GM15510 (cell line): Measurements from ENCODE around the gene C6orf47.

Experiments used
- POLR2A ChIP-seq: IDR thresholded peaks from 3 replicates; pipeline ENCODE4 v1.6.1; 2011; ENCODE audit warnings: borderline replicate concordance; ENCODE audit not compliant: insufficient read length; ENCODE audit errors: extremely low read depth

C6orf47 gene

GRCh38 chr6:31636698-31637596 lies 23.6 kb downstream of the C6orf47 start:
- TF ChIP-seq POLR2A = no peak

DNA sequence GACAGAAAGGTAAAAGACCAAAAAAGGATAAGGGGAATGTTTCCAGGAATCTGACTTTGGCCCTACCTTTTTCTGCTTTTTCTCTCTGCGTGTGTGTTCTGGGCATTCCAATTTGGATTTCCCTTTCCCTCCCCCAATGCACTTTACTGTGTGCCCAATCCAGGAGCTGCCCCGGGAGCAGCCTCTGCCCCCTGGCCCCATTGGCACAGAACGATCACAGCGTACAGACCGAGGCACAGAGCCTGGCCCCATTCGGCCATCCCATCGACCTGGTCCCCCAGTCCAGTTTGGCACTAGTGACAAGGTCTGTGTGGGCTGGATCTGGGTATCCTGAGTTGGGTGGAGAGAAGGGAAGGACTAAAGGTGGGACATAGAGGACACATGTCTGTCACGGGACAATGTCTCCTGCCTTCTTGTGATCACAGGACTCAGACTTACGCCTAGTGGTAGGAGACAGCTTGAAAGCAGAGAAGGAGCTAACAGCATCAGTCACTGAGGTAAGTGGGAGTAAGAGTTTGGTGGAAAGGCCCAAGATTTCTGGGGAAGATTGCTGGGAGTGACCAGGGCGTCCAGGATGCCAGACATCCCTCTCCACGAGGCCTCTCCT lies 25.5 kb downstream of the C6orf47 start:
- no peak for TF ChIP-seq POLR2A

DNA sequence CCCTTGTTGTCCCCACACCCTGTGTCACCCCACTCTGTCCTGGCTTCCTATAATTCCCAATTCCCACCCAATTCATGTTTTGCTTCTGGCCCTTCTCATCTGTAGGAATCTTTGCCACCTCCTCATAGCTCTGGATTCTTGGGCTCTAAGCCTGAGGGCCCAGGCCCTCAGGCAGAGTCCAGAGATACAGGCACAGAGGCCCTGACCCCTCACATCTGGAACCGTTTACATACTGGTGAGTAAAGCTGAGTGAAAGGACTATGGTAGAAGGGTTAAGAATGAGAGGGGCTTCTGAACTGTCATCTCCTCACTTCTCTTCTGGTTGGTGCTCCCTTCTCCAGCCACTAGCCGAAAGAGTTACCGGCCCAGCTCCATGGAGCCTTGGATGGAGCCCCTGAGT lies 26.4 kb downstream of the C6orf47 start:
- TF ChIP-seq POLR2A = no peak

- TF ChIP-seq POLR2A = no peak
These were observed 27.1 kb downstream of the C6orf47 start for GRCh38 chr6:31633447-31633846.

DNA sequence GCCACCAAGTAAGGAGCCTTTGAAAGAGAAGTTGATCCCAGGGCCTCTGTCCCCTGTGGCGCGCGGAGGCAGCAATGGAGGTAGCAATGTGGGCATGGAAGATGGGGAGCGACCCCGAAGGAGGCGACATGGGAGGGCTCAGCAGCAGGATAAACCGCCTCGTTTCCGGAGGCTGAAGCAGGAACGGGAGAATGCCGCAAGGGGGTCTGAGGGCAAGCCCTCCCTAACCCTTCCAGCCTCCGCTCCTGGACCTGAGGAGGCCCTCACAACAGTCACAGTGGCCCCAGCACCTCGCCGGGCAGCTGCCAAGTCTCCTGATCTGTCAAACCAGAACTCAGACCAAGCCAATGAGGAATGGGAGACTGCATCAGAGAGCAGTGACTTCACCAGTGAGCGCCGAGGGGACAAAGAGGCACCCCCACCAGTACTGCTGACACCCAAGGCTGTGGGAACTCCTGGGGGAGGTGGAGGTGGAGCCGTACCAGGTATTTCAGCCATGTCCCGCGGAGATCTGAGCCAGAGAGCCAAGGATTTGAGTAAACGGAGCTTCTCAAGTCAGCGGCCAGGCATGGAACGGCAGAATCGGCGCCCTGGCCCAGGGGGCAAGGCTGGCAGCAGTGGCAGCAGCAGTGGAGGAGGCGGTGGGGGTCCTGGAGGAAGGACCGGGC lies 28.2 kb downstream of the C6orf47 start:
- TF ChIP-seq POLR2A = no peak

GRCh38 chr6:31631681-31632278 lies 28.8 kb downstream of the C6orf47 start:
- no peak for TF ChIP-seq POLR2A

DNA sequence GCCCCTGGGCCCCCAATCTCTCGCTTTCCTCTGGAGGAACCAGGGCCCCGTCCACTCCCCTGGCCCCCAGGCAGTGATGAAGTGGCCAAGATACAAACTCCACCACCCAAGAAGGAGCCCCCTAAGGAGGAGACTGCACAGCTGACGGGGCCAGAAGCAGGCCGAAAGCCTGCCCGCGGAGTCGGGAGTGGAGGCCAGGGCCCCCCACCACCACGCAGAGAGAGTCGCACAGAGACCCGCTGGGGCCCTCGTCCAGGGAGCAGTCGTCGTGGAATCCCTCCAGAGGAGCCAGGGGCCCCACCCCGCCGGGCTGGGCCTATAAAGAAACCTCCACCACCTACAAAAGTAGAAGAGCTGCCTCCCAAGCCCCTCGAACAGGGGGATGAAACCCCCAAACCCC lies 29.4 kb downstream of the C6orf47 start:
- no peak for TF ChIP-seq POLR2A

DNA sequence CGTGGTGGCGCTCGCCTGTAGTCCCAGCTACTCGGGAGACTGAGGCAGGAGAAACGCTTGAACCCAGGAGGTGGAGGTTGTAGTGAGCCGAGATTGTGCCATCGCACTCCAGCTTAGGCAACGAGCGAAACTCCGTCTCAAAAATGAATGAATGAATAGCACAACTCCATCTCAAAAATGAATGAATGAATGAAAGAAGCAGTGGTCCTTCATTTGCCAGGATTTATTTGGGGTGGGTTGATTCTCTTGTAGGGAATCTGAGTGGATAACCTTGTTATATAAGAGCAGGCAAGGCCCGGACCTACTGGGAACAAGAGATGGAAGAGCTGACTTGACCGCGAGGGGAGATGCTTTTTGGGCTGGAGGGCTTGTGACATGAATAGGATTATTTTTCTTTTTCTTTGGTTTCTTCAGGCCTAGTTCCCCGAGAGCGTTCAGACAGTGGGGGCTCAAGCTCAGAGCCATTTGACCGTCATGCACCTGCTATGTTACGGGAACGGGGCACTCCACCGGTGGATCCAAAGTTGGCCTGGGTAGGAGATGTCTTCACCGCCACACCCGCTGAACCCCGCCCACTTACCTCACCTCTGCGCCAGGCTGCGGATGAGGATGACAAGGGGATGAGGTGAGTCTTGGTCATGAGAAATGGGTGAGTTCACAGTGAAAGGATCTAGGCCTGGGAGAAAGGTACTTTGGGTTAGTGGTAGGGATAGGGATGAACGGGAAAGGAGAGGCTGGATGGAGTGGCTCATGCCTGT lies 30.2 kb downstream of the C6orf47 start:
- no peak for TF ChIP-seq POLR2A

DNA sequence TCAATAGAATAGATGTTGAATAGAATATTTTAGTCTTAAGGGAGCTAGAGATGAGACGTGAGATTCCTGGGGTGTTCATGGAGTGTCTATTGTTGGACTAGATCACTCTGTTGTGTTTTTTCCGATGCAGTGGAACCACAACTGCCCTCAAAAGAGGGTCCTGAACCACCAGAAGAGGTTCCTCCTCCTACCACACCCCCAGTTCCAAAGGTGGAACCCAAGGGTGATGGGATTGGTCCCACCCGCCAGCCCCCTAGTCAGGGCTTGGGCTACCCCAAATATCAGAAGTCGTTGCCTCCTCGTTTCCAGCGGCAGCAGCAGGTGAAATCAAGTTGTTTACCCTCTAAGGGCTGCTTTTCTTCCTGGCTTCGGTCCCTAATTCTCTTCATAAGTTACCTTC lies 31.6 kb downstream of the C6orf47 start:
- no peak for TF ChIP-seq POLR2A

DNA sequence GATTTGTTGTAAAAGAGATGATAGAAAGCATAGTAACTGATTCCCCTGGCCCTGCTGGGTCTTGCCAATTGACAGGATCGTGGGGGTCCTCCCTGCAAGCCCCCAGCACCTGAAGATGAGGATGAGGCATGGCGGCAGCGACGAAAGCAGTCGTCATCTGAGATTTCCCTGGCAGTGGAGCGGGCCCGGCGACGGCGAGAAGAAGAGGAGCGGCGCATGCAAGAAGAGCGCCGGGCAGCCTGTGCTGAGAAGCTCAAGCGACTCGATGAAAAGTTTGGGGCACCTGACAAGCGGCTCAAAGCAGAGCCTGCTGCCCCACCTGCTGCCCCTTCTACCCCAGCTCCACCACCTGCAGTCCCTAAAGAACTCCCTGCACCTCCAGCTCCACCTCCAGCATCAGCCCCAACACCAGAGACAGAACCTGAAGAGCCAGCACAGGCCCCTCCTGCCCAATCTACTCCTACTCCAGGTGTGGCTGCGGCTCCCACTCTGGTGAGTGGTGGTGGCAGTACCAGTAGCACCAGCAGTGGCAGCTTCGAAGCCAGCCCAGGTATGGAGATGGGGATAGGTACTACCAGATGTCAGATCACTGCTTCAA lies 32.8 kb downstream of the C6orf47 start:
- TF ChIP-seq POLR2A = no peak

- no peak for TF ChIP-seq POLR2A
These were observed 33.6 kb downstream of the C6orf47 start for GRCh38 chr6:31626952-31627351.

DNA sequence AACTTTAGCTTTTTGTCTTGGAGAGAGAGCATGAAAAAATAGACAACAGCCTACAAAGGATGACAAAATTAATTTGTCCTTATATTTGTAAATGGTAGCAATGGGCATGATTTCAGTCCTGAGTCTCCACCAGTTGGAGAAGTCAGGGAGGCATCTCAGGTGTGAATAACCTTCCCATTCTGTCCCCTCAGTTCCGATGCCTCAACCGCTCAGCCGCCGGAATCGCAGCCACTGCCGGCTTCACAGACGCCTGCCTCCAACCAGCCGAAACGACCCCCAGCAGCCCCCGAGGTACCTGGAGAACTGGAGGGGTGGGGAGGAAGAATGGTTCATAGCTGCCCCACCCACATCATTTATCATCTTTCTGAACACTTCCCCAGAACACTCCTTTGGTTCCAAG lies 36.5 kb downstream of the C6orf47 start:
- TF ChIP-seq POLR2A = no peak

GRCh38 chr6:31622684-31623091 lies 37.9 kb downstream of the C6orf47 start:
- no peak for TF ChIP-seq POLR2A

DNA sequence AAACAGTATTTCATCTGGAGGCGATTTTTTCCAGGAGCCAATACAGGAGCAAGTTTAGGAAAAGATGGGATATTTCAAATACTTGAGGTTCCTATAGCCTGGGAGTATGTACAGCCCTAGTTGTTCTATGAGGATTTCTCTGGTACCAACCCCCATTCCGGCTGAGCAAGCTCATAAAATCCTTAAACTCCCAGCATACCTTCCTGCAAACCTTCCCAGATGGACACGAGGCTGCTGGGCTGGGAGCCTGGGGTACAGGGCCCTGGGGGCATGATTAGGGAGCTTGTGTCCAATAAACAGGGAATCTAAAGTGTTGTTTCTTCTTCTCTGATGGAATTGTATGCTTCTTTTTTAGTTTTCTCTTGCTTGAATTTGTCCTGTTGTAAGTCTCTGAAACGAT lies 38.6 kb downstream of the C6orf47 start:
- no peak for TF ChIP-seq POLR2A
